HepG2 (cell line): ENCODE measurements around the gene FAM117A. TPM values are rescaled to one million over a fixed set of nuclear protein-coding genes. Genes with fewer than 3 reads are reported as not detected.

Source experiments
- ARID2 ChIP-seq: sonication (generic); formaldehyde crosslinking; IDR thresholded peaks from 2 replicates; pipeline ENCODE4 v1.8.1; 2022; ENCODE audit warnings: mild to moderate bottlenecking, missing genetic modification reagents, borderline replicate concordance
- ATF7-NPFF ChIP-seq: sonication (generic); formaldehyde crosslinking; IDR thresholded peaks from 2 replicates; pipeline ENCODE4 v1.8.1; 2023; ENCODE audit warnings: mild to moderate bottlenecking, low read depth, missing genetic modification reagents, moderate library complexity
- GATAD1 ChIP-seq: IDR thresholded peaks from 2 replicates; pipeline ENCODE4 v1.6.1; 2016; ENCODE audit warnings: missing genetic modification reagents, missing compliant biosample characterization
- KAT7 ChIP-seq: IDR thresholded peaks from 2 replicates; pipeline ENCODE4 v1.6.1; 2018; ENCODE audit warnings: borderline replicate concordance, missing compliant biosample characterization
- KDM3A ChIP-seq: IDR thresholded peaks from 2 replicates; pipeline ENCODE4 v1.6.1; 2018; ENCODE audit warnings: low read depth, missing compliant biosample characterization
- MTF1 ChIP-seq: sonication (generic); formaldehyde crosslinking; IDR thresholded peaks from 2 replicates; pipeline ENCODE4 v1.5.0; 2020; ENCODE audit warnings: missing genetic modification reagents
- NFATC3 ChIP-seq: sonication (generic); formaldehyde crosslinking; IDR thresholded peaks from 2 replicates; pipeline ENCODE4 v1.5.1; 2020; ENCODE audit warnings: mild to moderate bottlenecking, missing genetic modification reagents
- NONO ChIP-seq, 2 experiments: fragments of 450-650 bp in 1 of 2; sonication (generic) in 1 of 2; formaldehyde crosslinking in 1 of 2; IDR thresholded peaks in 1 of 2; conservative IDR thresholded peaks in 1 of 2; 2 replicates each; pipeline versions ENCODE4 v1.6.1 to v1.8.0; 2017 to 2022; ENCODE audit warnings: mild to moderate bottlenecking in 1 of 2, missing genetic modification reagents in 1 of 2, moderate library complexity in 1 of 2
- PCBP2 ChIP-seq: fragments of 200-400 bp; formaldehyde crosslinking; optimal IDR thresholded peaks from 2 replicates; pipeline ENCODE3; 2018; ENCODE audit warnings: low read length, low read depth; ENCODE audit not compliant: poor library complexity, severe bottlenecking
- PHF20 ChIP-seq: sonication (generic); formaldehyde crosslinking; IDR thresholded peaks from 2 replicates; pipeline ENCODE4 v1.5.0; 2020; ENCODE audit warnings: mild to moderate bottlenecking, missing genetic modification reagents
- PHF5A ChIP-seq: IDR thresholded peaks from one replicate; pipeline ENCODE4 v1.6.1; 2018; ENCODE audit warnings: low read depth, missing genetic modification reagents; ENCODE audit not compliant: unreplicated experiment
- PRDM15 ChIP-seq: sonication (generic); formaldehyde crosslinking; IDR thresholded peaks from 2 replicates; pipeline ENCODE4 v1.4.0; 2020; ENCODE audit warnings: missing genetic modification reagents
- SMARCC2 ChIP-seq: fragments of 450-650 bp; IDR thresholded peaks from 2 replicates; pipeline ENCODE4 v1.6.1; 2017; ENCODE audit warnings: antibody characterized with exemption, mild to moderate bottlenecking
- SOX6 ChIP-seq, 2 experiments: fragments of 450-650 bp in 1 of 2; sonication (generic) in 1 of 2; formaldehyde crosslinking in 1 of 2; IDR thresholded peaks; 2 replicates each; pipeline versions ENCODE4 v1.4.0 to v1.6.1; 2017 to 2020; ENCODE audit warnings: antibody characterized with exemption in 1 of 2, mild to moderate bottlenecking in 1 of 2, missing genetic modification reagents in 1 of 2
- SRF ChIP-seq: IDR thresholded peaks from 2 replicates; pipeline ENCODE4 v1.6.1; 2011; ENCODE audit warnings: mild to moderate bottlenecking, low read depth, low read length, moderate library complexity
- STAG1 ChIP-seq: sonication (generic); formaldehyde crosslinking; IDR thresholded peaks from 2 replicates; pipeline ENCODE4 v1.4.0; 2020; ENCODE audit warnings: missing genetic modification reagents
- SYNCRIP ChIP-seq: fragments of 200-400 bp; formaldehyde crosslinking; IDR thresholded peaks from 2 replicates; pipeline ENCODE4 v1.6.1; 2018; ENCODE audit warnings: mild to moderate bottlenecking, low read depth, low read length; ENCODE audit not compliant: insufficient read depth
- THAP9 ChIP-seq: sonication (generic); formaldehyde crosslinking; IDR thresholded peaks from 2 replicates; pipeline ENCODE4; 2020; ENCODE audit warnings: missing genetic modification reagents, mild to moderate bottlenecking, borderline replicate concordance
- TRIM22 ChIP-seq: fragments of 450-650 bp; IDR thresholded peaks from 2 replicates; pipeline ENCODE4 v1.6.1; 2017
- U2AF1 ChIP-seq: fragments of 200-400 bp; formaldehyde crosslinking; optimal IDR thresholded peaks from 2 replicates; pipeline ENCODE3; 2017; ENCODE audit warnings: mild to moderate bottlenecking, low read depth, low read length
- ZNF33B ChIP-seq: sonication (generic); formaldehyde crosslinking; IDR thresholded peaks from 2 replicates; pipeline ENCODE4 v1.5.1; 2020; ENCODE audit warnings: mild to moderate bottlenecking, missing genetic modification reagents
- polyA plus RNA-seq, 8 experiments: library from polyadenylated mRNA; depleted of rRNA in 3 of 8; stranded (reverse) in 7 of 8; unstranded in 1 of 8; fragments of >200 nt; fragmentation: Illumina TruSeq in 4 of 8; extraction: Trizol in 4 of 8; gene quantifications; 2 replicates each; pipeline versions ENCODE4 v1.2.1 to v1.2.3, GENCODE V29; 2011 to 2016; ENCODE audit warnings: low read depth in 4 of 8, missing spikeins in 1 of 8, mixed read lengths in 1 of 8; ENCODE audit not compliant: insufficient read depth in 1 of 8
- total RNA-seq, 5 experiments: library from RNA; depleted of rRNA; stranded (reverse); fragments of >200 nt; fragmentation: Illumina TruSeq; extraction: Trizol; gene quantifications; 2 replicates each; pipeline ENCODE4 v1.2.3, GENCODE V29; 2016; ENCODE audit warnings: low read depth in 1 of 5

FAM117A gene
- total and polyA plus RNA-seq, 2 of the 13 experiments (the other 11 are each of a cell fraction or from before 2014, with no cell fraction given), result 12.1 to 19.8 TPM

GRCh38 chr17:49677933-49678847, 85.7 kb downstream of the FAM117A start, which contains the start of gene SPOP (continued):
- 0 out of 2 replicates have a peak, but pooled peaks have one; percentile 57 for TF ChIP-seq KAT7 (CRISPR knock-in tag)
- no peak for TF ChIP-seq SMARCC2
- peak; percentile 87 for TF ChIP-seq GATAD1 (CRISPR knock-in tag)
- no peak for TF ChIP-seq SOX6 (IDR thresholded peaks at IDR 0.05)
- TF ChIP-seq SOX6 (CRISPR knock-in tag; IDR thresholded peaks at IDR 0.05), result peak; percentile 79
- TF ChIP-seq PRDM15 (CRISPR knock-in tag), result peak; percentile 41; the same call in 1 of the 2 replicates
- no peak for TF ChIP-seq PCBP2
- TF ChIP-seq SRF, result no peak
- TF ChIP-seq KDM3A (CRISPR knock-in tag), result peak; percentile 75; the same call in 1 of the 2 replicates
- TF ChIP-seq STAG1 (CRISPR knock-in tag), result no peak
- peak; percentile 62; the same call in 1 of the 2 replicates for TF ChIP-seq PHF20
- TF ChIP-seq ZNF33B, result peak; percentile 100
- no peak for TF ChIP-seq SYNCRIP
- TF ChIP-seq NONO (IDR thresholded peaks at IDR 0.05), result no peak
- peak; percentile 97 for TF ChIP-seq NONO (CRISPR knock-in tag; conservative IDR thresholded peaks at IDR 0.05)
- peak; percentile 99 for TF ChIP-seq ATF7-NPFF
- peak; percentile 93 for TF ChIP-seq MTF1 (CRISPR knock-in tag)
- peak; percentile 99 for TF ChIP-seq NFATC3 (CRISPR knock-in tag)
- no peak for TF ChIP-seq TRIM22
- TF ChIP-seq THAP9 (CRISPR knock-in tag), result peak; percentile 88; the same call in 1 of the 2 replicates
- no peak for TF ChIP-seq U2AF1
- TF ChIP-seq PHF5A (CRISPR knock-in tag), result peak; percentile 94
- peak; percentile 100 for TF ChIP-seq ARID2 (CRISPR knock-in tag)
